Kidney (tissue), 14 donors: ENCODE measurements around the gene PAFAH1B2. TPM values are rescaled to one million over a fixed set of nuclear protein-coding genes. Genes with fewer than 3 reads are reported as not detected.
A peak's percentile ranks its signal among the peaks of the same experiment; 100 is the strongest.

Experiments
- DNase-seq, 5 donors: peaks; one replicate each; pipeline ENCODE4 v3.0.0-alpha.2; 2013 to 2020
- FAIRE-seq: peaks from 2 replicates; lab custom pipeline; 2012; peaks lifted over from hg19 to GRCh38; lab: Jason Lieb, UNC
- H3K27ac ChIP-seq, 2 donors: one replicate each; pipeline ENCODE4 v1.7.0; 2013; ENCODE audit warnings: low read depth in 2 of 2, low read length in 2 of 2, inconsistent platforms in 1 of 2
- H3K27me3 ChIP-seq: one replicate; pipeline ENCODE4 v1.7.1; 2013; ENCODE audit warnings: low read length, inconsistent platforms; ENCODE audit not compliant: control insufficient read depth, insufficient read depth
- H3K36me3 ChIP-seq, 3 donors: one replicate each; pipeline versions ENCODE4 v1.7.0 to v1.7.1; 2013; ENCODE audit warnings: low read length in 3 of 3, control low read depth in 1 of 3, inconsistent platforms in 1 of 3; ENCODE audit not compliant: insufficient read depth in 3 of 3, control insufficient read depth in 2 of 3
- H3K4me1 ChIP-seq, 3 donors: one replicate each; pipeline versions ENCODE4 v1.7.0 to v1.7.1; 2013; ENCODE audit warnings: low read length in 3 of 3, inconsistent platforms in 1 of 3, low read depth in 1 of 3; ENCODE audit not compliant: control insufficient read depth in 2 of 3, insufficient read depth in 2 of 3
- H3K4me3 ChIP-seq, 3 donors: one replicate each; pipeline versions ENCODE4 v1.7.0 to v1.8.1; 2013; ENCODE audit warnings: low read length in 3 of 3, control low read depth in 1 of 3, inconsistent platforms in 1 of 3
- H3K9ac ChIP-seq, 3 donors: one replicate each; pipeline versions ENCODE4 v1.7.0 to v1.7.1; 2013; ENCODE audit warnings: low read length in 3 of 3, control low read depth in 1 of 3, inconsistent platforms in 1 of 3
- H3K9me3 ChIP-seq, 3 donors: one replicate each; pipeline versions ENCODE4 v1.7.0 to v1.7.1; 2013; ENCODE audit warnings: low read length in 3 of 3, control low read depth in 1 of 3, inconsistent platforms in 1 of 3; ENCODE audit not compliant: control insufficient read depth in 2 of 3, insufficient read depth in 1 of 3
- intact Hi-C: fragments of 100-400 bp; cut with DNase I; formaldehyde crosslinking; loops from one replicate; pipeline ENCODE4 v1.11.1; 2022
- polyA plus RNA-seq: library from polyadenylated mRNA; stranded (reverse); fragments of 350-450 nt; fragmentation: Illumina TruSeq; extraction: RNeasy Lipid Tissue Mini Kit (QIAGEN cat#74804); gene quantifications from one replicate; pipeline ENCODE4 v1.2.3, GENCODE V29; 2014; ENCODE audit warnings: low read depth, low replicate concordance; ENCODE audit not compliant: insufficient read depth
- total RNA-seq: library from RNA; stranded (reverse); fragmentation: NEBNext Ultra II Directional; extraction: Animal tissue kit (Norgen Biotek cat#: 25700); gene quantifications from one replicate; pipeline ENCODE4 v1.2.1, GENCODE V29; 2021
- TF ChIP-seq, protein P1 (sequence below): IDR thresholded peaks from 3 replicates; pipeline ENCODE4 v1.5.1; 2012; ENCODE audit warnings: mild to moderate bottlenecking, moderate library complexity, borderline replicate concordance; ENCODE audit not compliant: insufficient read depth; ENCODE audit errors: extremely low read depth
- donor health status: control.
- donor health status: control.
- donor health status: control.
- donor health status: control.
- donor health status: control.
- donor health status: DM: yes; HTN: yes; CAD: no.
- donor health status: Normal renal cell carcinoma (clear cell type).

The PAFAH1B2 gene
- total and polyA plus RNA-seq, 2 donors from 2014 or later = 29.4 to 90.2 TPM

DNA sequence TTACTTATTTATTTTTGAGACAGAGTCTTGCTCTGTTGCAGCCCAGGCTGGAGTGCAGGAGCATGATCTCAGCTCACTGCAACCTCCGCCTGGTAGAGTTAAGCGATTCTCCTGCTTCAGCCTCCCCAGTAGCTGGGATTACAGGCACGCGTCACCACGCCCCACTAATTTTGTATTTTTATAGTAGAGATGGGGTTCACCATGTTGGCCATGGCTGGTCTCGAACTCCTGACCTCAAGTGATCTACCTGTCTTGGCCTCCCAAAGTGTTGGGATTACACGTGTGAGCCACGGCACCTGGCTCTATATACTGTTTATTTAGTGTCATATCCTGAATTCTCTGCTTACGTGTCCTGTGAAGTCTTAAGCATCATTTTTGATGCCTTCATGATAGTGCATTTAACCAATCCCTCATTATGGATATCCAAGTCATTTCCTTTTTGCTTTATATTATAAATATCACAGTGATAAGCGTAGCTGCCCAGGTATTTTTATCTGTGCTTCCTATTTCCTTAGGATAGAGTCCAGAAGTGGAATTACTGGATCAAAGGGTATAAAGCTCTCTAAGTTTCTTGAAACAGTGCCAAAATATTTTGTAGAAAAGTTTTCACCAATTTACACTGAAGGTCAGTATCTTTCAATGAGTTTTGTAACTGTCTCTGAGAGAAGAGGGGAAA, 33.6 kb downstream of the PAFAH1B2 start:
- peaks cover 0 to 6% (median 4%) of the 10 kb centered on the region in 3 donors for H3K36me3 ChIP-seq
- peaks cover 5 to 19% (median 5%) of the 10 kb centered on the region in 3 donors for H3K4me1 ChIP-seq
- no peak for FAIRE-seq
- DNase-seq = no peak
- intact Hi-C loops = no loop called here
- peak overlapping the region in 1 of 3 donors; percentile 70 for H3K9ac ChIP-seq
- H3K27ac ChIP-seq = no peak overlapping the region
- no peaks in the 10 kb centered on the region for H3K27me3 ChIP-seq
- H3K9me3 ChIP-seq = no peaks in the 10 kb centered on the region
- TF ChIP-seq, protein P1, sequence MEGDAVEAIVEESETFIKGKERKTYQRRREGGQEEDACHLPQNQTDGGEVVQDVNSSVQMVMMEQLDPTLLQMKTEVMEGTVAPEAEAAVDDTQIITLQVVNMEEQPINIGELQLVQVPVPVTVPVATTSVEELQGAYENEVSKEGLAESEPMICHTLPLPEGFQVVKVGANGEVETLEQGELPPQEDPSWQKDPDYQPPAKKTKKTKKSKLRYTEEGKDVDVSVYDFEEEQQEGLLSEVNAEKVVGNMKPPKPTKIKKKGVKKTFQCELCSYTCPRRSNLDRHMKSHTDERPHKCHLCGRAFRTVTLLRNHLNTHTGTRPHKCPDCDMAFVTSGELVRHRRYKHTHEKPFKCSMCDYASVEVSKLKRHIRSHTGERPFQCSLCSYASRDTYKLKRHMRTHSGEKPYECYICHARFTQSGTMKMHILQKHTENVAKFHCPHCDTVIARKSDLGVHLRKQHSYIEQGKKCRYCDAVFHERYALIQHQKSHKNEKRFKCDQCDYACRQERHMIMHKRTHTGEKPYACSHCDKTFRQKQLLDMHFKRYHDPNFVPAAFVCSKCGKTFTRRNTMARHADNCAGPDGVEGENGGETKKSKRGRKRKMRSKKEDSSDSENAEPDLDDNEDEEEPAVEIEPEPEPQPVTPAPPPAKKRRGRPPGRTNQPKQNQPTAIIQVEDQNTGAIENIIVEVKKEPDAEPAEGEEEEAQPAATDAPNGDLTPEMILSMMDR = no peak
- H3K4me3 ChIP-seq = peak overlapping the region; percentile 58 to 79 (median 58)

DNA sequence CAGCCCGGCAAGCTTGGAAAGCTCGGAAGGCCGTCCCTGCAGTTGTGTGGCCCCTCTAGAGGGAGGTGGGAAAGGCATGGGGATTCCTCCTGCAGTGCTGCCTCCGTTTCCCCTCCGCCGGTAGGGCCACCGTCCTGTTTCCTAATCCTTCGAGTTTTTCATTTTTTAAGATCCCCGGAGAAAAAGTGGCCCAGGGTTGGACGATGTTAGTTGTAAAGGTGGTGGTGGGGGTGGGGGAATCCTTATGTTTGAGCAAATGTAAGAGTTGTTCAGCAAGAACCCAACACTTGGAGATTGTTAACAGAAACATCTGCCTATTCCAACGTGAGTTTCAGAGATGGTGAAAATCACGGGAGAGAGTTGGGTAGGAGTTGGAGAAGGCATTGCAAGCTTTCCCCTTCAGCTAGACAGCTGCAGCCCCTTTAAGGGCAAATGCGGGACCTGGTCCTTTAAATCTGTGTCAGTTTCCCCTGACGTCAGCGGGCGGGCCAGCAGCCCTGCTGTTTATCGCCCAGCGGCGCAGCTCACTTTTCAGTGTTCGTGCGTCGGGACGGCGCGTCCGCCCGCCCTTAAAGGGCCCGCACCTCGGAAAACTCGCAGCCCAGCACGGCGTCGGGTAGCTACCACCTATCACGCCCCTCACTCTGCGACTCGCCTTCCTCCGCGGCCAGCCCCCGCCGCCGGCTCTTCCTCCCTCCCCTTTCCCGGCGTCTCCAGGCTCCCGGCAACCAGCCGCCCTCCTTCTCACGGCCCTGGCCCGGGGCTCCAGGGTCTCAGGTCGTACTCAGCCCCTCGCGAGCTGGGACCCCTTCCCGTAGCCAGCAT, 34.3 kb downstream of the PAFAH1B2 start, which contains the start of gene SIDT2:
SIDT2 (plus strand) TSS at position 534 of the 825 bp plus-strand sequence. CDS start 521 bp downstream, outside the sequence.
- Histone ChIP-seq H3K4me3 (peak within 1 kb of the TSS; percentile 79 to 93 (median 82)), H3K27ac (peak within 1 kb of the TSS; percentile 79 to 81), H3K36me3 (peaks cover 0 to 8% (median 4%) of the 10 kb centered on the region in 3 donors), H3K4me1 (peaks cover 0 to 19% (median 5%) of the 10 kb centered on the region in 3 donors), H3K27me3 (no peaks in the 10 kb centered on the region), H3K9me3 (no peaks in the 10 kb centered on the region), H3K9ac (peak within 1 kb of the TSS; percentile 61 to 86 (median 72))
- DNase-seq (peak; percentile 97 to 99 (median 98)), FAIRE-seq (peak; percentile 27)
- TF ChIP-seq, protein P1 = no peak
- intact Hi-C loops = no loop called here

DNA sequence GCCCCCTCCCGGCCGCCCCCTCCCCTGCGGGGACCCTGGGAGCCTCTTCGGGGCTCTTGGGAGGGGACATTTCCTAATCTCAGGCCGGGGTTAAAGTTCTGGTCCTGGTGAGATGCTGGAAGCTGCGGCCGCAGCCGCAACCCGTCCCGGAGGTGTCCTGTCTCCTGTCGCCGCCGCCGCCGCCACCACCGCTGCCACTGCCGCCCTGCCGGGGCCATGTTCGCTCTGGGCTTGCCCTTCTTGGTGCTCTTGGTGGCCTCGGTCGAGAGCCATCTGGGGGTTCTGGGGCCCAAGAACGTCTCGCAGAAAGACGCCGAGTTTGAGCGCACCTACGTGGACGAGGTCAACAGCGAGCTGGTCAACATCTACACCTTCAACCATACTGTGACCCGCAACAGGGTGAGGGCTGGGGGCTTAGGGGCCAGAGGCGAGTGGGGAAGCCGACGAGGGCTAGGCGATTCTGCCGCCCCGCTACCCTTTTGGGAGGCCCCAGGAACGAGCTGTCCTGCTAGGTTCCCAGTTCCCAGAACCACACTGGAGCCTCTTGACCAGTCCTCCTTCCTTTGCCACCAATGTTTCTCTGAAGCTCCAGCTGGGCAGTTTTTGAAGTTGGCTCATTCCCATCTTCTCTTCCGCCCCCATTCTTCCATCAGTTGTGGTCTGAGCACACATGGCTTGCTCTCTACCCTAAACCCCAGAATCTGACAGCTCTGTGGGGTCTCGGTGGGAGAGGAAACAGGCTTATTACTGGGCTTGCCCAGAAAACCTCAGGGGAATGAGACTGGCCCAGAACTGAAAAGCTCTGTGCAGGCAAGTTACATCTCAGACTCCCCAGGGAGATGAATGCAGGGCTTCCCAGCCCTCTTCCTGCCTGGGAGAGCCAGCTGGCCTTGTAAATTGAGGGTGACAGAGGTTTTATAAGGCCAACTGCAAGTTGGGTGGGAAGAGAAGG, 35.2 kb downstream of the PAFAH1B2 start:
- peaks cover 0 to 19% (median 5%) of the 10 kb centered on the region in 3 donors for H3K4me1 ChIP-seq
- FAIRE-seq (no peak), DNase-seq (peak in 1 of 5 donors; percentile 89)

More for the DNA sequence above, 35.2 kb downstream of the PAFAH1B2 start:
- Histone ChIP-seq H3K9me3 (no peaks in the 10 kb centered on the region), H3K36me3 (peaks cover 0 to 13% (median 4%) of the 10 kb centered on the region in 3 donors), H3K4me3 (peak overlapping the region; percentile 65 to 93 (median 82)), H3K9ac (peak overlapping the region; percentile 61 to 86 (median 72)), H3K27ac (peak overlapping the region; percentile 79 to 81), H3K27me3 (no peaks in the 10 kb centered on the region)
- intact Hi-C loops = no loop called here
- TF ChIP-seq, protein P1 = no peak
